MG63 (cell line): ENCODE data around the gene ECPAS. TPM values are rescaled to one million over a fixed set of nuclear protein-coding genes. Genes with fewer than 3 reads are reported as not detected.
"Not testable (repeated sequence)": the region's sequence is repeated elsewhere in the genome, so short reads cannot be mapped to it uniquely, and the experiment has no call there.

Experiments used
- DNase-seq: peaks from one replicate; pipeline ENCODE4 v3.0.0-alpha.2; 2020
- H3K27me3 ChIP-seq: fragments of 250-450 bp; sonication (Bioruptor Pico); 2 replicates; pipeline ENCODE4 v1.5.1; 2020; ENCODE audit warnings: mild to moderate bottlenecking, moderate library complexity
- H3K36me3 ChIP-seq: fragments of 250-450 bp; sonication (Bioruptor Pico); 2 replicates; pipeline ENCODE4 v1.5.1; 2020; ENCODE audit warnings: mild to moderate bottlenecking, moderate library complexity
- H3K4me3 ChIP-seq: fragments of 250-450 bp; sonication (Bioruptor Pico); 2 replicates; pipeline ENCODE4 v1.5.1; 2020; ENCODE audit warnings: mild to moderate bottlenecking, moderate library complexity
- H3K9me3 ChIP-seq: fragments of 250-450 bp; sonication (Bioruptor Pico); 2 replicates; pipeline ENCODE4 v1.5.1; 2020; ENCODE audit warnings: mild to moderate bottlenecking, moderate library complexity
- total RNA-seq: library from RNA; depleted of rRNA; stranded (reverse); fragments of >200 nt; shearing (Covaris generic); gene quantifications from 2 replicates; pipeline ENCODE4 v1.2.3, GENCODE V29; 2014; ENCODE audit warnings: low replicate concordance

ECPAS gene
- total RNA-seq, 1 experiment from 2014 or later = 87.8 TPM

- H3K27me3 ChIP-seq = no peaks in the 10 kb centered on the region
- H3K4me3 ChIP-seq = no peak overlapping the region
- DNase-seq = no peak
- no peaks in the 10 kb centered on the region for H3K9me3 ChIP-seq
- peaks cover 83% of the 10 kb centered on the region for H3K36me3 ChIP-seq
Measured at GRCh38 chr9:111442360-111443027, 41.7 kb downstream of the ECPAS start.

- no peak for DNase-seq
- peaks cover 80% of the 10 kb centered on the region for H3K36me3 ChIP-seq
- no peaks in the 10 kb centered on the region for H3K9me3 ChIP-seq
- no peak overlapping the region for H3K4me3 ChIP-seq
- no peaks in the 10 kb centered on the region for H3K27me3 ChIP-seq
Measured at GRCh38 chr9:111440226-111440625, 44.0 kb downstream of the ECPAS start.

GRCh38 chr9:111438541-111439235 is 45.5 kb downstream of the ECPAS start:
- Histone ChIP-seq H3K27me3 (no peaks in the 10 kb centered on the region), H3K9me3 (no peaks in the 10 kb centered on the region), H3K36me3 (peaks cover 75% of the 10 kb centered on the region), H3K4me3 (no peak overlapping the region)
- peak; percentile 3 for DNase-seq

GRCh38 chr9:111436571-111436970 is 47.6 kb downstream of the ECPAS start:
- Histone ChIP-seq H3K4me3 (no peak overlapping the region), H3K9me3 (no peaks in the 10 kb centered on the region), H3K27me3 (no peaks in the 10 kb centered on the region), H3K36me3 (peaks cover 76% of the 10 kb centered on the region)
- DNase-seq = no peak

GRCh38 chr9:111433082-111433481 is 51.1 kb downstream of the ECPAS start:
- peaks cover 79% of the 10 kb centered on the region for H3K36me3 ChIP-seq

GRCh38 chr9:111431684-111432083 is 52.5 kb downstream of the ECPAS start:
- Histone ChIP-seq H3K4me3 (no peak overlapping the region), H3K36me3 (peaks cover 77% of the 10 kb centered on the region), H3K9me3 (no peaks in the 10 kb centered on the region), H3K27me3 (no peaks in the 10 kb centered on the region)
- no peak for DNase-seq

More at GRCh38 chr9:111433082-111433481, 51.1 kb downstream of the ECPAS start:
- no peak for DNase-seq
- Histone ChIP-seq H3K27me3 (no peaks in the 10 kb centered on the region), H3K4me3 (no peak overlapping the region), H3K9me3 (no peaks in the 10 kb centered on the region)

GRCh38 chr9:111429175-111429574 is 55.0 kb downstream of the ECPAS start:
- Histone ChIP-seq H3K9me3 (no peaks in the 10 kb centered on the region), H3K27me3 (no peaks in the 10 kb centered on the region), H3K4me3 (no peak overlapping the region), H3K36me3 (peaks cover 91% of the 10 kb centered on the region)
- no peak for DNase-seq

GRCh38 chr9:111427186-111427585 is 57.0 kb downstream of the ECPAS start:
- Histone ChIP-seq H3K36me3 (peaks cover 93% of the 10 kb centered on the region), H3K27me3 (no peaks in the 10 kb centered on the region), H3K9me3 (no peaks in the 10 kb centered on the region), H3K4me3 (no peak overlapping the region)
- DNase-seq = no peak

- DNase-seq = no peak
- no peaks in the 10 kb centered on the region for H3K27me3 ChIP-seq
- peaks cover 95% of the 10 kb centered on the region for H3K36me3 ChIP-seq
- H3K4me3 ChIP-seq = no peak overlapping the region
- H3K9me3 ChIP-seq = no peaks in the 10 kb centered on the region
Measured at GRCh38 chr9:111423389-111423788, 60.8 kb downstream of the ECPAS start.

- peaks cover 99% of the 10 kb centered on the region for H3K36me3 ChIP-seq
- no peak for DNase-seq
- H3K27me3 ChIP-seq = no peaks in the 10 kb centered on the region
- H3K4me3 ChIP-seq = no peak overlapping the region
- no peaks in the 10 kb centered on the region for H3K9me3 ChIP-seq
Measured at GRCh38 chr9:111414406-111414805, 69.8 kb downstream of the ECPAS start.

GRCh38 chr9:111413996-111414395 is 70.2 kb downstream of the ECPAS start:
- Histone ChIP-seq H3K27me3 (no peaks in the 10 kb centered on the region), H3K4me3 (no peak overlapping the region), H3K36me3 (peaks cover 99% of the 10 kb centered on the region), H3K9me3 (no peaks in the 10 kb centered on the region)
- no peak for DNase-seq

GRCh38 chr9:111412280-111412679 is 71.9 kb downstream of the ECPAS start:
- Histone ChIP-seq H3K36me3 (peaks cover 99% of the 10 kb centered on the region), H3K27me3 (no peaks in the 10 kb centered on the region)
- no peak for DNase-seq

GRCh38 chr9:111411266-111411665 is 72.9 kb downstream of the ECPAS start:
- DNase-seq = no peak
- Histone ChIP-seq H3K9me3 (peaks cover 2% of the 10 kb centered on the region; the same call in 1 of the 2 replicates), H3K36me3 (peaks cover 97% of the 10 kb centered on the region), H3K27me3 (no peaks in the 10 kb centered on the region), H3K4me3 (no peak overlapping the region)

More at GRCh38 chr9:111412280-111412679, 71.9 kb downstream of the ECPAS start:
- no peak overlapping the region for H3K4me3 ChIP-seq
- H3K9me3 ChIP-seq = no peaks in the 10 kb centered on the region

GRCh38 chr9:111407813-111408212 is 76.4 kb downstream of the ECPAS start:
- Histone ChIP-seq H3K4me3 (no peak overlapping the region), H3K27me3 (no peaks in the 10 kb centered on the region), H3K9me3 (peaks cover 19% of the 10 kb centered on the region), H3K36me3 (peaks cover 98% of the 10 kb centered on the region)
- DNase-seq = no peak

- H3K36me3 ChIP-seq = peaks cover 98% of the 10 kb centered on the region
Measured at GRCh38 chr9:111405701-111406100, 78.5 kb downstream of the ECPAS start.

GRCh38 chr9:111401486-111401885 is 82.7 kb downstream of the ECPAS start:
- not testable (repeated sequence) for DNase-seq, H3K4me3 ChIP-seq, H3K27me3 ChIP-seq
- H3K36me3 ChIP-seq = peaks cover 96% of the 10 kb centered on the region
- peaks cover 37% of the 10 kb centered on the region for H3K9me3 ChIP-seq

More at GRCh38 chr9:111405701-111406100, 78.5 kb downstream of the ECPAS start:
- Histone ChIP-seq H3K27me3 (no peaks in the 10 kb centered on the region), H3K4me3 (no peak overlapping the region), H3K9me3 (peaks cover 31% of the 10 kb centered on the region)
- no peak for DNase-seq

GRCh38 chr9:111400564-111400898 is 83.7 kb downstream of the ECPAS start:
- H3K27me3 ChIP-seq = no peaks in the 10 kb centered on the region
- DNase-seq = no peak
- no peak overlapping the region for H3K4me3 ChIP-seq
- peaks cover 96% of the 10 kb centered on the region for H3K36me3 ChIP-seq
- peaks cover 31% of the 10 kb centered on the region for H3K9me3 ChIP-seq
